ENCODE measurements around the gene RBMS1. TPM values are rescaled to one million over a fixed set of nuclear protein-coding genes. Genes with fewer than 3 reads are reported as not detected.

The RBMS1 gene
- total and polyA plus RNA-seq, 2 of the 4 experiments (the other 2 are of a cell fraction) = 43.5 to 64.9 TPM

DNA sequence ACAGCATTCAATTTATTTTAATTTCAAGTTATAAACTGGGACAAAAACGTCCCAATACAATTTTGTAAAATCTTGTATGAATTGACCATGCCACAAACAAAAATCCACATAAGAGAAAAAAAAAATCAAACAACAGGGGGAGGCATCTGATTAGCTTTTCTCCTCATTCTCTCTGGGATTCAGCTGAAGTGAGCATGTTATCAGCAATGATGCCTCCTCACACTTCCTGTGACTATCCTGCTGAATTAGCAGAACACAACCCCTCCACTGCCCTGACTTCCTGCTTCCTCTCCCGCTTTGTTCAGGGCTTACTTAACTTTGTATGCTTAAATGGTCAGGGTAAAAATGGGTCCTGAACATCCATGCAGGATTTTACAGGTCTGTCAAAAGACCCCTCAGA, 161.3 kb downstream of the RBMS1 start:
- CTCF ChIA-PET = interaction anchor here (1.0 to 1.3 kb wide), 2 partner anchors 43 to 638 kb away, joined by 3 read pairs; no protein-coding TSS in a partner anchor
- no peak overlapping the region for H2AFZ ChIP-seq (replicated peaks; ENCODE audit: low read length, poor library complexity)

More for the DNA sequence above, 161.3 kb downstream of the RBMS1 start:
- Histone ChIP-seq H2BK15ac (ENCODE audit: low read depth, low read length) (no peak overlapping the region), H4K20me1 (ENCODE audit: insufficient read depth, low read length) (peaks cover 88% of the 10 kb centered on the region), H4K5ac (ENCODE audit: low read depth, low read length) (no peak overlapping the region), H3K27me3 (ENCODE audit: control insufficient read depth, insufficient read depth, low read length) (no peaks in the 10 kb centered on the region), H3K9me3 (ENCODE audit: control insufficient read depth, insufficient read depth, low read length) (no peaks in the 10 kb centered on the region), H3K18ac (ENCODE audit: low read depth, low read length) (no peak overlapping the region), H3K4ac (ENCODE audit: low read depth, low read length) (no peak overlapping the region), H3K56ac (ENCODE audit: extremely low read depth, insufficient read depth, low read length) (no peak overlapping the region), H3K4me3 (ENCODE audit: insufficient read depth, low read depth, low read length) (no peak overlapping the region), H3K36me3 (ENCODE audit: control insufficient read depth, insufficient read depth, low read length) (peaks cover 8% of the 10 kb centered on the region), H3K23ac (ENCODE audit: low read depth, low read length) (peak overlapping the region; percentile 39; the same call in 1 of the 2 replicates), H3K79me1 (ENCODE audit: low read depth in 1 of 2, low read length in 2 of 2) (peaks cover 27 to 85% of the 10 kb centered on the region in 2 experiments), H4K8ac (ENCODE audit: low read depth in 2 of 2, low read length in 2 of 2) (0 out of 4 replicates have a peak overlapping the region, but pooled peaks of 1 of the 2 experiments have one; percentile 36), H2BK20ac (ENCODE audit: low read depth, low read length) (no peak overlapping the region), H4K91ac (ENCODE audit: insufficient read depth, low read depth, low read length) (no peak overlapping the region), H3K4me1 (ENCODE audit: control insufficient read depth, insufficient read depth, low read length) (peaks cover 38% of the 10 kb centered on the region), H2AK5ac (ENCODE audit: low read depth, low read length) (no peak overlapping the region), H3K4me2 (ENCODE audit: low read depth, low read length) (no peak overlapping the region), H3K14ac (replicated peaks; ENCODE audit: low read depth, low read length) (no peak overlapping the region), H2BK120ac (ENCODE audit: low read depth, low read length) (no peak overlapping the region), H2BK5ac (ENCODE audit: low read depth, low read length, poor library complexity, severe bottlenecking) (peak overlapping the region; percentile 25), H3K27ac (ENCODE audit: insufficient read depth, low read length) (no peak overlapping the region), H3K9ac (ENCODE audit: low read depth, low read length) (no peak overlapping the region; the same call in 1 of the 2 replicates), H2AK9ac (replicated peaks; ENCODE audit: low read depth, low read length, poor library complexity) (no peak overlapping the region), H3K9me1 (ENCODE audit: insufficient read depth, low read length) (peaks cover 27% of the 10 kb centered on the region)
- DNase-seq (peak; percentile 65), ATAC-seq (ENCODE audit: low read depth) (no peak)
- POLR2A ChIA-PET (ENCODE audit: unreplicated experiment) = interaction anchor here (0.6 kb wide), 1 partner anchor 100 kb away, joined by 3 read pairs; no protein-coding TSS in a partner anchor
- in situ Hi-C loops (cut with MboI; ENCODE audit: low sequenced_read_pairs) = no loop called here
- dilution Hi-C loops (cut with HindIII; ENCODE audit: low sequenced_read_pairs, unreplicated experiment) = no loop called here
- no TSS peak for BruUV-seq (replicated peaks)
- WGBS, 2 experiments (ENCODE audit: extremely low coverage in 2 of 2, insufficient read length in 1 of 2) = no CpG with 5 or more reads among the region's 2 CpGs
- TF ChIP-seq, protein P1, sequence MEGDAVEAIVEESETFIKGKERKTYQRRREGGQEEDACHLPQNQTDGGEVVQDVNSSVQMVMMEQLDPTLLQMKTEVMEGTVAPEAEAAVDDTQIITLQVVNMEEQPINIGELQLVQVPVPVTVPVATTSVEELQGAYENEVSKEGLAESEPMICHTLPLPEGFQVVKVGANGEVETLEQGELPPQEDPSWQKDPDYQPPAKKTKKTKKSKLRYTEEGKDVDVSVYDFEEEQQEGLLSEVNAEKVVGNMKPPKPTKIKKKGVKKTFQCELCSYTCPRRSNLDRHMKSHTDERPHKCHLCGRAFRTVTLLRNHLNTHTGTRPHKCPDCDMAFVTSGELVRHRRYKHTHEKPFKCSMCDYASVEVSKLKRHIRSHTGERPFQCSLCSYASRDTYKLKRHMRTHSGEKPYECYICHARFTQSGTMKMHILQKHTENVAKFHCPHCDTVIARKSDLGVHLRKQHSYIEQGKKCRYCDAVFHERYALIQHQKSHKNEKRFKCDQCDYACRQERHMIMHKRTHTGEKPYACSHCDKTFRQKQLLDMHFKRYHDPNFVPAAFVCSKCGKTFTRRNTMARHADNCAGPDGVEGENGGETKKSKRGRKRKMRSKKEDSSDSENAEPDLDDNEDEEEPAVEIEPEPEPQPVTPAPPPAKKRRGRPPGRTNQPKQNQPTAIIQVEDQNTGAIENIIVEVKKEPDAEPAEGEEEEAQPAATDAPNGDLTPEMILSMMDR (conservative IDR thresholded peaks at IDR 0.05; ENCODE audit: low read depth, low read length) = peak; percentile 26; the same call in 1 of the 2 replicates
- TF ChIP-seq RFX5 (IDR thresholded peaks at IDR 0.05; ENCODE audit: low read depth, low read length) (no peak), RCOR1 (IDR thresholded peaks at IDR 0.05; ENCODE audit: insufficient replicate concordance, low read length) (no peak), FOS (IDR thresholded peaks at IDR 0.05; ENCODE audit: low read depth, low read length) (no peak), MXI1 (IDR thresholded peaks at IDR 0.05; ENCODE audit: borderline replicate concordance, low read depth, low read length) (no peak), CEBPB (IDR thresholded peaks at IDR 0.05; ENCODE audit: low read depth, low read length) (no peak), SMC3 (IDR thresholded peaks at IDR 0.05; ENCODE audit: low read depth, low read length) (peak; percentile 23; the same call in 1 of the 2 replicates), MAFK (IDR thresholded peaks at IDR 0.05; ENCODE audit: low read depth, low read length) (peak; percentile 84), POLR2A (IDR thresholded peaks at IDR 0.05; ENCODE audit: low read depth, low read length) (no peak), CHD1 (IDR thresholded peaks at IDR 0.05; ENCODE audit: low read depth, low read length) (no peak), RAD21 (IDR thresholded peaks at IDR 0.05; ENCODE audit: low read length) (peak; percentile 53), MAZ (IDR thresholded peaks at IDR 0.05; ENCODE audit: borderline replicate concordance, low read depth, low read length) (no peak), BHLHE40 (IDR thresholded peaks at IDR 0.05; ENCODE audit: low read depth, low read length) (no peak), NFE2L2 (IDR thresholded peaks at IDR 0.05; ENCODE audit: low read depth, low read length) (no peak)
- TF ChIP-seq, protein P2, sequence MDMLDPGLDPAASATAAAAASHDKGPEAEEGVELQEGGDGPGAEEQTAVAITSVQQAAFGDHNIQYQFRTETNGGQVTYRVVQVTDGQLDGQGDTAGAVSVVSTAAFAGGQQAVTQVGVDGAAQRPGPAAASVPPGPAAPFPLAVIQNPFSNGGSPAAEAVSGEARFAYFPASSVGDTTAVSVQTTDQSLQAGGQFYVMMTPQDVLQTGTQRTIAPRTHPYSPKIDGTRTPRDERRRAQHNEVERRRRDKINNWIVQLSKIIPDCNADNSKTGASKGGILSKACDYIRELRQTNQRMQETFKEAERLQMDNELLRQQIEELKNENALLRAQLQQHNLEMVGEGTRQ (IDR thresholded peaks at IDR 0.05; ENCODE audit: low read depth, low read length) = no peak
- TF ChIP-seq, protein P3, sequence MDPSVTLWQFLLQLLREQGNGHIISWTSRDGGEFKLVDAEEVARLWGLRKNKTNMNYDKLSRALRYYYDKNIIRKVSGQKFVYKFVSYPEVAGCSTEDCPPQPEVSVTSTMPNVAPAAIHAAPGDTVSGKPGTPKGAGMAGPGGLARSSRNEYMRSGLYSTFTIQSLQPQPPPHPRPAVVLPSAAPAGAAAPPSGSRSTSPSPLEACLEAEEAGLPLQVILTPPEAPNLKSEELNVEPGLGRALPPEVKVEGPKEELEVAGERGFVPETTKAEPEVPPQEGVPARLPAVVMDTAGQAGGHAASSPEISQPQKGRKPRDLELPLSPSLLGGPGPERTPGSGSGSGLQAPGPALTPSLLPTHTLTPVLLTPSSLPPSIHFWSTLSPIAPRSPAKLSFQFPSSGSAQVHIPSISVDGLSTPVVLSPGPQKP (IDR thresholded peaks at IDR 0.05; ENCODE audit: borderline replicate concordance, low read depth, low read length) = no peak
- intact Hi-C loops (cut with micrococcal nuclease) = no loop called here

Measured in IMR-90 (cell line).